ENCODE results near the gene RDH13. TPM values are rescaled to one million over a fixed set of nuclear protein-coding genes. Genes with fewer than 3 reads are reported as not detected.
"Not testable (repeated sequence)": the region's sequence is repeated elsewhere in the genome, so short reads cannot be mapped to it uniquely, and the experiment has no call there.

The RDH13 gene
- total RNA-seq, 1 experiment from 2014 or later, result 25.8 TPM

GRCh38 chr19:55109527-55110291, 46.8 kb upstream of the RDH13 start:
- no TSS peak for BruUV-seq (replicated peaks)
- no peaks in the 10 kb centered on the region for H3K9me3 Mint-ChIP-seq (ENCODE audit: unreplicated experiment)
- H3K4me1 Mint-ChIP-seq (ENCODE audit: insufficient read depth, unreplicated experiment), result peaks cover under 1% of the 10 kb centered on the region
- CTCF ChIA-PET, result no interaction called here
- no peak for TF ChIP-seq CTCF (IDR thresholded peaks at IDR 0.05; ENCODE audit: unreplicated experiment)
- no peak overlapping the region for H3K27ac Mint-ChIP-seq (ENCODE audit: low read depth, unreplicated experiment)
- no peak for DNase-seq (ENCODE audit: unreplicated experiment)
- POLR2A ChIA-PET, result no interaction called here
- peaks cover 35% of the 10 kb centered on the region for H3K36me3 Mint-ChIP-seq (ENCODE audit: insufficient read depth, unreplicated experiment)
- no peak overlapping the region for H3K4me3 Mint-ChIP-seq (ENCODE audit: unreplicated experiment)
- intact Hi-C loops (cut with micrococcal nuclease), result no loop called here
- H3K27me3 Mint-ChIP-seq (ENCODE audit: insufficient read depth, unreplicated experiment), result no peaks in the 10 kb centered on the region

- H3K4me1 Mint-ChIP-seq (ENCODE audit: insufficient read depth, unreplicated experiment); H3K4me3 Mint-ChIP-seq (ENCODE audit: unreplicated experiment); intact Hi-C loops (cut with micrococcal nuclease); DNase-seq (ENCODE audit: unreplicated experiment); H3K27ac Mint-ChIP-seq (ENCODE audit: low read depth, unreplicated experiment); BruUV-seq (replicated peaks); H3K27me3 Mint-ChIP-seq (ENCODE audit: insufficient read depth, unreplicated experiment); H3K9me3 Mint-ChIP-seq (ENCODE audit: unreplicated experiment); POLR2A ChIA-PET: not testable (repeated sequence)
- CTCF ChIA-PET, result interaction anchor here (0.7 to 6.4 kb wide), 2 partner anchors 19 to 416 kb away, joined by 3 to 36 read pairs; no protein-coding TSS in a partner anchor
- H3K36me3 Mint-ChIP-seq (ENCODE audit: insufficient read depth, unreplicated experiment), result peaks cover 46% of the 10 kb centered on the region
Measured at GRCh38 chr19:55107252-55107651, 44.3 kb upstream of the RDH13 start.

GRCh38 chr19:55106591-55106990, 43.6 kb upstream of the RDH13 start:
- Mint-ChIP-seq H3K4me3 (ENCODE audit: unreplicated experiment) (no peak overlapping the region), H3K27me3 (ENCODE audit: insufficient read depth, unreplicated experiment) (no peaks in the 10 kb centered on the region), H3K4me1 (ENCODE audit: insufficient read depth, unreplicated experiment) (no peaks in the 10 kb centered on the region), H3K9me3 (ENCODE audit: unreplicated experiment) (no peaks in the 10 kb centered on the region), H3K36me3 (ENCODE audit: insufficient read depth, unreplicated experiment) (peaks cover 52% of the 10 kb centered on the region), H3K27ac (ENCODE audit: low read depth, unreplicated experiment) (no peak overlapping the region)
- BruUV-seq (replicated peaks), result no TSS peak
- CTCF ChIA-PET, result interaction anchor here (0.7 to 6.4 kb wide), 2 partner anchors 18 to 434 kb away, joined by 3 to 36 read pairs; no protein-coding TSS in a partner anchor
- intact Hi-C loops (cut with micrococcal nuclease), result no loop called here
- DNase-seq (ENCODE audit: unreplicated experiment), result no peak
- POLR2A ChIA-PET, result no interaction called here
- no peak for TF ChIP-seq CTCF (IDR thresholded peaks at IDR 0.05; ENCODE audit: unreplicated experiment)

GRCh38 chr19:55105237-55105636, 42.3 kb upstream of the RDH13 start:
- DNase-seq (ENCODE audit: unreplicated experiment), result no peak
- Mint-ChIP-seq H3K4me1 (ENCODE audit: insufficient read depth, unreplicated experiment) (no peaks in the 10 kb centered on the region), H3K36me3 (ENCODE audit: insufficient read depth, unreplicated experiment) (peaks cover 54% of the 10 kb centered on the region), H3K27ac (ENCODE audit: low read depth, unreplicated experiment) (no peak overlapping the region), H3K9me3 (ENCODE audit: unreplicated experiment) (no peaks in the 10 kb centered on the region), H3K4me3 (ENCODE audit: unreplicated experiment) (no peak overlapping the region), H3K27me3 (ENCODE audit: insufficient read depth, unreplicated experiment) (no peaks in the 10 kb centered on the region)
- ChIA-PET CTCF (interaction anchor here (6.4 kb wide), 1 partner anchor 17 kb away, joined by 36 read pairs; no protein-coding TSS in a partner anchor), POLR2A (no interaction called here)
- intact Hi-C loops (cut with micrococcal nuclease), result no loop called here
- TF ChIP-seq CTCF (IDR thresholded peaks at IDR 0.05; ENCODE audit: unreplicated experiment), result no peak
- no TSS peak for BruUV-seq (replicated peaks)
